HEK293 (cell line): ENCODE data around the gene GRK5.

ENCODE experiments used
- GLI4 ChIP-seq: fragments of 450-650 bp; formaldehyde crosslinking; IDR thresholded peaks from 2 replicates; pipeline ENCODE4 v1.5.1; 2016; ENCODE audit warnings: missing biosample characterization, missing genetic modification characterization
- KLF16 ChIP-seq: fragments of 450-650 bp; formaldehyde crosslinking; IDR thresholded peaks from 2 replicates; pipeline ENCODE4 v1.5.1; 2017; ENCODE audit warnings: missing biosample characterization, missing genetic modification characterization
- PRDM1 ChIP-seq: fragments of 450-650 bp; formaldehyde crosslinking; IDR thresholded peaks from 2 replicates; pipeline ENCODE4; 2016; ENCODE audit warnings: missing biosample characterization, missing genetic modification characterization
- ZEB2 ChIP-seq: fragments of 450-650 bp; formaldehyde crosslinking; IDR thresholded peaks from 2 replicates; pipeline ENCODE4 v1.5.1; 2016; ENCODE audit warnings: missing biosample characterization, missing genetic modification characterization
- ZNF184 ChIP-seq: fragments of 450-650 bp; IDR thresholded peaks from 2 replicates; pipeline ENCODE4 v1.5.1; 2018; ENCODE audit warnings: missing biosample characterization, mild to moderate bottlenecking, missing genetic modification characterization
- ZNF660 ChIP-seq: fragments of 450-650 bp; IDR thresholded peaks from 2 replicates; pipeline ENCODE4 v1.5.1; 2018; ENCODE audit warnings: missing biosample characterization, mild to moderate bottlenecking, missing genetic modification characterization
- TF ChIP-seq, protein P1 (sequence below): fragments of 450-650 bp; formaldehyde crosslinking; IDR thresholded peaks from 2 replicates; pipeline ENCODE4 v1.5.1; 2017; ENCODE audit warnings: missing biosample characterization, missing genetic modification characterization
- TF ChIP-seq, protein P2 (sequence below): fragments of 450-650 bp; formaldehyde crosslinking; IDR thresholded peaks from 2 replicates; pipeline ENCODE4 v1.5.1; 2016; ENCODE audit warnings: missing biosample characterization, missing genetic modification characterization
- TF ChIP-seq, protein P3 (sequence below): fragments of 450-650 bp; formaldehyde crosslinking; IDR thresholded peaks from 2 replicates; pipeline ENCODE4 v1.5.1; 2016; ENCODE audit warnings: missing biosample characterization, missing genetic modification characterization
- TF ChIP-seq, protein P4 (sequence below): fragments of 450-650 bp; formaldehyde crosslinking; IDR thresholded peaks from 2 replicates; pipeline ENCODE4 v1.5.1; 2016; ENCODE audit warnings: missing biosample characterization, missing genetic modification characterization, low read depth
- TF ChIP-seq, protein P5 (sequence below): fragments of 450-650 bp; formaldehyde crosslinking; IDR thresholded peaks from 2 replicates; pipeline ENCODE4 v1.5.1; 2016; ENCODE audit warnings: missing biosample characterization, missing genetic modification characterization
- TF ChIP-seq, protein P6 (sequence below): fragments of 450-650 bp; formaldehyde crosslinking; IDR thresholded peaks from 2 replicates; pipeline ENCODE4 v1.5.1; 2016; ENCODE audit warnings: missing biosample characterization, missing genetic modification characterization
- TF ChIP-seq, protein P7 (sequence below): fragments of 450-650 bp; formaldehyde crosslinking; IDR thresholded peaks from 2 replicates; pipeline ENCODE4 v1.5.1; 2016; ENCODE audit warnings: missing biosample characterization, missing genetic modification characterization
- TF ChIP-seq, protein P8 (sequence below): fragments of 450-650 bp; formaldehyde crosslinking; IDR thresholded peaks from 2 replicates; pipeline ENCODE4 v1.5.1; 2016; ENCODE audit warnings: missing biosample characterization, missing genetic modification characterization

The GRK5 gene

DNA sequence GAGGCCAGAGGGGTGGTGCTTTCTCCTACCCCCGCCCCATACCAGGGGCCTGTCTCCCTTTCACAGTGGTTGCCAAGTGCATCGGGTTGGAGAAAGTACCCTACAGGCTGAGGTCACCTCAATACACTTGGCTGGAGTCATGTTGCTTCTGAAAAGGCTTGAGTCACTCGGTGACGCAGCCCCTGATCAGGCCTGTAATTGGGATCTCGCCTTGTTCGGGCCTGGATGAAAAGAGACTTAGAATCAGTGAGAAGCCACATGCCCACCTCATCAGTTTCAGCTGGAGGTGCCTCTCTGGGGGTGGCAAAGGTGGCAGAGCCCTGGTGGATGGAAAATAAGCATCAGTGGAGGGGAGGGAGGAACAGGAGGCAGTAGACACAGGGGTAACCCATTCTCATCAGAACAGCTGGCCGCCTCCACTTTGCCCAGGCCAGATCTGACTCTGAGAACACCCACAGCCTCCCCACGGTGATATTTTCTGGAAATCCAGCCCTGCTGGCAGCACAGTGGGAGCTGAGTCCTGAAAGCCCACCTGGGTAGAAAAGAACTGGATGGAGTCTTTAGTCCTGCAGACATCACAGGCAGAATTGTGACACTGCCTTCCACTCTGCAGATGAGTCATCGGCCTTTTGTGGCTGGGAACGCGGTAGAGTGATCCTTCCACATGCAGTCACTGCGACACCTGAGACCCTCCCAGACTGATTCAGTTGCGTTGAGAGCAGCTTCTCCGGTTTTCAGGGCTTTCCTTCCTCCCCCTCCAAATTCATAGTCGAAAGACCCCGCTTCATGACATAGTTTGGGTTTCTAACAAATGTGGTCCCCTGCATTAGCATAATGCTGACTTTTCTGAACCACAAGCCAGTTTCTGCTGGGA lies 108.0 kb downstream of the GRK5 start (continued):
- TF ChIP-seq, protein P1, sequence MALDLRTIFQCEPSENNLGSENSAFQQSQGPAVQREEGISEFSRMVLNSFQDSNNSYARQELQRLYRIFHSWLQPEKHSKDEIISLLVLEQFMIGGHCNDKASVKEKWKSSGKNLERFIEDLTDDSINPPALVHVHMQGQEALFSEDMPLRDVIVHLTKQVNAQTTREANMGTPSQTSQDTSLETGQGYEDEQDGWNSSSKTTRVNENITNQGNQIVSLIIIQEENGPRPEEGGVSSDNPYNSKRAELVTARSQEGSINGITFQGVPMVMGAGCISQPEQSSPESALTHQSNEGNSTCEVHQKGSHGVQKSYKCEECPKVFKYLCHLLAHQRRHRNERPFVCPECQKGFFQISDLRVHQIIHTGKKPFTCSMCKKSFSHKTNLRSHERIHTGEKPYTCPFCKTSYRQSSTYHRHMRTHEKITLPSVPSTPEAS (tag by site-specific recombination): no peak
- TF ChIP-seq, protein P2, sequence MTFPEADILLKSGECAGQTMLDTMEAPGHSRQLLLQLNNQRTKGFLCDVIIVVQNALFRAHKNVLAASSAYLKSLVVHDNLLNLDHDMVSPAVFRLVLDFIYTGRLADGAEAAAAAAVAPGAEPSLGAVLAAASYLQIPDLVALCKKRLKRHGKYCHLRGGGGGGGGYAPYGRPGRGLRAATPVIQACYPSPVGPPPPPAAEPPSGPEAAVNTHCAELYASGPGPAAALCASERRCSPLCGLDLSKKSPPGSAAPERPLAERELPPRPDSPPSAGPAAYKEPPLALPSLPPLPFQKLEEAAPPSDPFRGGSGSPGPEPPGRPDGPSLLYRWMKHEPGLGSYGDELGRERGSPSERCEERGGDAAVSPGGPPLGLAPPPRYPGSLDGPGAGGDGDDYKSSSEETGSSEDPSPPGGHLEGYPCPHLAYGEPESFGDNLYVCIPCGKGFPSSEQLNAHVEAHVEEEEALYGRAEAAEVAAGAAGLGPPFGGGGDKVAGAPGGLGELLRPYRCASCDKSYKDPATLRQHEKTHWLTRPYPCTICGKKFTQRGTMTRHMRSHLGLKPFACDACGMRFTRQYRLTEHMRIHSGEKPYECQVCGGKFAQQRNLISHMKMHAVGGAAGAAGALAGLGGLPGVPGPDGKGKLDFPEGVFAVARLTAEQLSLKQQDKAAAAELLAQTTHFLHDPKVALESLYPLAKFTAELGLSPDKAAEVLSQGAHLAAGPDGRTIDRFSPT: peak; percentile 94
- TF ChIP-seq ZEB2 (tag by site-specific recombination): peak; percentile 72
- TF ChIP-seq, protein P3, sequence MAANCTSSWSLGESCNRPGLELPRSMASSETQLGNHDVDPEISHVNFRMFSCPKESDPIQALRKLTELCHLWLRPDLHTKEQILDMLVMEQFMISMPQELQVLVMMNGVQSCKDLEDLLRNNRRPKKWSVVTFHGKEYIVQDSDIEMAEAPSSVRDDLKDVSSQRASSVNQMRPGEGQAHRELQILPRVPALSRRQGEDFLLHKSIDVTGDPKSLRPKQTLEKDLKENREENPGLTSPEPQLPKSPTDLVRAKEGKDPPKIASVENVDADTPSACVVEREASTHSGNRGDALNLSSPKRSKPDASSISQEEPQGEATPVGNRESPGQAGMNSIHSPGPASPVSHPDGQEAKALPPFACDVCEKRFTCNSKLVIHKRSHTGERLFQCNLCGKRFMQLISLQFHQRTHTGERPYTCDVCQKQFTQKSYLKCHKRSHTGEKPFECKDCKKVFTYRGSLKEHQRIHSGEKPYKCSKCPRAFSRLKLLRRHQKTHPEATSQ (tag by site-specific recombination): no peak
- TF ChIP-seq KLF16: peak; percentile 51; the same call in 1 of the 2 replicates
- TF ChIP-seq PRDM1 (tag by site-specific recombination): peak; percentile 85
- no peak for TF ChIP-seq GLI4
- peak; percentile 42; the same call in 1 of the 2 replicates for TF ChIP-seq ZNF184 (tag by site-specific recombination)
- TF ChIP-seq ZNF660: peak; percentile 70; the same call in 1 of the 2 replicates
- TF ChIP-seq, protein P4, sequence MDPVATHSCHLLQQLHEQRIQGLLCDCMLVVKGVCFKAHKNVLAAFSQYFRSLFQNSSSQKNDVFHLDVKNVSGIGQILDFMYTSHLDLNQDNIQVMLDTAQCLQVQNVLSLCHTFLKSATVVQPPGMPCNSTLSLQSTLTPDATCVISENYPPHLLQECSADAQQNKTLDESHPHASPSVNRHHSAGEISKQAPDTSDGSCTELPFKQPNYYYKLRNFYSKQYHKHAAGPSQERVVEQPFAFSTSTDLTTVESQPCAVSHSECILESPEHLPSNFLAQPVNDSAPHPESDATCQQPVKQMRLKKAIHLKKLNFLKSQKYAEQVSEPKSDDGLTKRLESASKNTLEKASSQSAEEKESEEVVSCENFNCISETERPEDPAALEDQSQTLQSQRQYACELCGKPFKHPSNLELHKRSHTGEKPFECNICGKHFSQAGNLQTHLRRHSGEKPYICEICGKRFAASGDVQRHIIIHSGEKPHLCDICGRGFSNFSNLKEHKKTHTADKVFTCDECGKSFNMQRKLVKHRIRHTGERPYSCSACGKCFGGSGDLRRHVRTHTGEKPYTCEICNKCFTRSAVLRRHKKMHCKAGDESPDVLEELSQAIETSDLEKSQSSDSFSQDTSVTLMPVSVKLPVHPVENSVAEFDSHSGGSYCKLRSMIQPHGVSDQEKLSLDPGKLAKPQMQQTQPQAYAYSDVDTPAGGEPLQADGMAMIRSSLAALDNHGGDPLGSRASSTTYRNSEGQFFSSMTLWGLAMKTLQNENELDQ: no peak
- TF ChIP-seq, protein P5, sequence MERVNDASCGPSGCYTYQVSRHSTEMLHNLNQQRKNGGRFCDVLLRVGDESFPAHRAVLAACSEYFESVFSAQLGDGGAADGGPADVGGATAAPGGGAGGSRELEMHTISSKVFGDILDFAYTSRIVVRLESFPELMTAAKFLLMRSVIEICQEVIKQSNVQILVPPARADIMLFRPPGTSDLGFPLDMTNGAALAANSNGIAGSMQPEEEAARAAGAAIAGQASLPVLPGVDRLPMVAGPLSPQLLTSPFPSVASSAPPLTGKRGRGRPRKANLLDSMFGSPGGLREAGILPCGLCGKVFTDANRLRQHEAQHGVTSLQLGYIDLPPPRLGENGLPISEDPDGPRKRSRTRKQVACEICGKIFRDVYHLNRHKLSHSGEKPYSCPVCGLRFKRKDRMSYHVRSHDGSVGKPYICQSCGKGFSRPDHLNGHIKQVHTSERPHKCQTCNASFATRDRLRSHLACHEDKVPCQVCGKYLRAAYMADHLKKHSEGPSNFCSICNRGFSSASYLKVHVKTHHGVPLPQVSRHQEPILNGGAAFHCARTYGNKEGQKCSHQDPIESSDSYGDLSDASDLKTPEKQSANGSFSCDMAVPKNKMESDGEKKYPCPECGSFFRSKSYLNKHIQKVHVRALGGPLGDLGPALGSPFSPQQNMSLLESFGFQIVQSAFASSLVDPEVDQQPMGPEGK (tag by site-specific recombination): 0 out of 2 replicates have a peak, but pooled peaks have one; percentile 31
- TF ChIP-seq, protein P6, sequence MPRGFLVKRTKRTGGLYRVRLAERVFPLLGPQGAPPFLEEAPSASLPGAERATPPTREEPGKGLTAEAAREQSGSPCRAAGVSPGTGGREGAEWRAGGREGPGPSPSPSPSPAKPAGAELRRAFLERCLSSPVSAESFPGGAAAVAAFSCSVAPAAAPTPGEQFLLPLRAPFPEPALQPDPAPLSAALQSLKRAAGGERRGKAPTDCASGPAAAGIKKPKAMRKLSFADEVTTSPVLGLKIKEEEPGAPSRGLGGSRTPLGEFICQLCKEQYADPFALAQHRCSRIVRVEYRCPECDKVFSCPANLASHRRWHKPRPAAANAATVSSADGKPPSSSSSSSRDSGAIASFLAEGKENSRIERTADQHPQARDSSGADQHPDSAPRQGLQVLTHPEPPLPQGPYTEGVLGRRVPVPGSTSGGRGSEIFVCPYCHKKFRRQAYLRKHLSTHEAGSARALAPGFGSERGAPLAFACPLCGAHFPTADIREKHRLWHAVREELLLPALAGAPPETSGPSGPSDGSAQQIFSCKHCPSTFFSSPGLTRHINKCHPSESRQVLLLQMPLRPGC (tag by site-specific recombination): 0 out of 2 replicates have a peak, but pooled peaks have one; percentile 72
- TF ChIP-seq, protein P7, sequence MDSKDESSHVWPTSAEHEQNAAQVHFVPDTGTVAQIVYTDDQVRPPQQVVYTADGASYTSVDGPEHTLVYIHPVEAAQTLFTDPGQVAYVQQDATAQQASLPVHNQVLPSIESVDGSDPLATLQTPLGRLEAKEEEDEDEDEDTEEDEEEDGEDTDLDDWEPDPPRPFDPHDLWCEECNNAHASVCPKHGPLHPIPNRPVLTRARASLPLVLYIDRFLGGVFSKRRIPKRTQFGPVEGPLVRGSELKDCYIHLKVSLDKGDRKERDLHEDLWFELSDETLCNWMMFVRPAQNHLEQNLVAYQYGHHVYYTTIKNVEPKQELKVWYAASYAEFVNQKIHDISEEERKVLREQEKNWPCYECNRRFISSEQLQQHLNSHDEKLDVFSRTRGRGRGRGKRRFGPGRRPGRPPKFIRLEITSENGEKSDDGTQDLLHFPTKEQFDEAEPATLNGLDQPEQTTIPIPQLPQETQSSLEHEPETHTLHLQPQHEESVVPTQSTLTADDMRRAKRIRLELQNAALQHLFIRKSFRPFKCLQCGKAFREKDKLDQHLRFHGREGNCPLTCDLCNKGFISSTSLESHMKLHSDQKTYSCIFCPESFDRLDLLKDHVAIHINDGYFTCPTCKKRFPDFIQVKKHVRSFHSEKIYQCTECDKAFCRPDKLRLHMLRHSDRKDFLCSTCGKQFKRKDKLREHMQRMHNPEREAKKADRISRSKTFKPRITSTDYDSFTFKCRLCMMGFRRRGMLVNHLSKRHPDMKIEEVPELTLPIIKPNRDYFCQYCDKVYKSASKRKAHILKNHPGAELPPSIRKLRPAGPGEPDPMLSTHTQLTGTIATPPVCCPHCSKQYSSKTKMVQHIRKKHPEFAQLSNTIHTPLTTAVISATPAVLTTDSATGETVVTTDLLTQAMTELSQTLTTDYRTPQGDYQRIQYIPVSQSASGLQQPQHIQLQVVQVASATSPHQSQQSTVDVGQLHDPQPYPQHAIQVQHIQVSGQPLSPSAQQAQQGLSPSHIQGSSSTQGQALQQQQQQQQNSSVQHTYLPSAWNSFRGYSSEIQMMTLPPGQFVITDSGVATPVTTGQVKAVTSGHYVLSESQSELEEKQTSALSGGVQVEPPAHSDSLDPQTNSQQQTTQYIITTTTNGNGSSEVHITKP: peak; percentile 82
- TF ChIP-seq, protein P8, sequence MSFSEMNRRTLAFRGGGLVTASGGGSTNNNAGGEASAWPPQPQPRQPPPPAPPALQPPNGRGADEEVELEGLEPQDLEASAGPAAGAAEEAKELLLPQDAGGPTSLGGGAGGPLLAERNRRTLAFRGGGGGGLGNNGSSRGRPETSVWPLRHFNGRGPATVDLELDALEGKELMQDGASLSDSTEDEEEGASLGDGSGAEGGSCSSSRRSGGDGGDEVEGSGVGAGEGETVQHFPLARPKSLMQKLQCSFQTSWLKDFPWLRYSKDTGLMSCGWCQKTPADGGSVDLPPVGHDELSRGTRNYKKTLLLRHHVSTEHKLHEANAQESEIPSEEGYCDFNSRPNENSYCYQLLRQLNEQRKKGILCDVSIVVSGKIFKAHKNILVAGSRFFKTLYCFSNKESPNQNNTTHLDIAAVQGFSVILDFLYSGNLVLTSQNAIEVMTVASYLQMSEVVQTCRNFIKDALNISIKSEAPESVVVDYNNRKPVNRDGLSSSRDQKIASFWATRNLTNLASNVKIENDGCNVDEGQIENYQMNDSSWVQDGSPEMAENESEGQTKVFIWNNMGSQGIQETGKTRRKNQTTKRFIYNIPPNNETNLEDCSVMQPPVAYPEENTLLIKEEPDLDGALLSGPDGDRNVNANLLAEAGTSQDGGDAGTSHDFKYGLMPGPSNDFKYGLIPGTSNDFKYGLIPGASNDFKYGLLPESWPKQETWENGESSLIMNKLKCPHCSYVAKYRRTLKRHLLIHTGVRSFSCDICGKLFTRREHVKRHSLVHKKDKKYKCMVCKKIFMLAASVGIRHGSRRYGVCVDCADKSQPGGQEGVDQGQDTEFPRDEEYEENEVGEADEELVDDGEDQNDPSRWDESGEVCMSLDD: no peak
